ENCODE results near the gene HGFAC. TPM values are rescaled to one million over a fixed set of nuclear protein-coding genes. Genes with fewer than 3 reads are reported as not detected.

Gene HGFAC
- total RNA-seq, 1 donor = not detected

DNA sequence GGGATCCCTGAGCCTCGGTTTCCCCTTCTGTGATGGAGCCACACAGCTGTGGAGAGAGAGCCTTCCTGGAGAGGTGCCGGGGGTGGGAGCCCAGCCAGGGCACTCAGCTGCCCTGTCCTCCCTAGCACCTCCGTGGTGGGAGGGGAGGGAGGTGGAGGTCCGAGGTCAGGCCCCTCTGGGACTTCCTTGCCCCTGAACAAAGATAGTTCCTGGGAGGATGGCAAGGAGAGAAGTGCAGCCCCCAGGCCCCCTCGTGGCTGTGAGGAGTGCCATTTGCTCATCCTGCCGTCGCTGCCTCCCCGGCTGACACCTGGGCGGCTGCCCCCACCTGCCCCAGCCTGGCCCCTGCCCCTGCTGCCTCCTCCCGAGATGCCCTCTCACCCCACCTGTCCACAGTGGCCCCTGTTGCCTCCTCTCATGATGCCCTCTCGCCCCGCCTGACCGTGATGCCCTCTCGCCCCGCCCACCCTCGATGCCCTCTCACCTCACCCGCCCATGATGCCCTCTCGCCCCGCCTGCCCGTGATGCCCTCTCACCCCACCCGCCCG lies 34.0 kb downstream of the HGFAC start:
- H3K4me3 ChIP-seq (ENCODE audit: low read depth, low read length) = no peak overlapping the region
- TF ChIP-seq, protein P1, sequence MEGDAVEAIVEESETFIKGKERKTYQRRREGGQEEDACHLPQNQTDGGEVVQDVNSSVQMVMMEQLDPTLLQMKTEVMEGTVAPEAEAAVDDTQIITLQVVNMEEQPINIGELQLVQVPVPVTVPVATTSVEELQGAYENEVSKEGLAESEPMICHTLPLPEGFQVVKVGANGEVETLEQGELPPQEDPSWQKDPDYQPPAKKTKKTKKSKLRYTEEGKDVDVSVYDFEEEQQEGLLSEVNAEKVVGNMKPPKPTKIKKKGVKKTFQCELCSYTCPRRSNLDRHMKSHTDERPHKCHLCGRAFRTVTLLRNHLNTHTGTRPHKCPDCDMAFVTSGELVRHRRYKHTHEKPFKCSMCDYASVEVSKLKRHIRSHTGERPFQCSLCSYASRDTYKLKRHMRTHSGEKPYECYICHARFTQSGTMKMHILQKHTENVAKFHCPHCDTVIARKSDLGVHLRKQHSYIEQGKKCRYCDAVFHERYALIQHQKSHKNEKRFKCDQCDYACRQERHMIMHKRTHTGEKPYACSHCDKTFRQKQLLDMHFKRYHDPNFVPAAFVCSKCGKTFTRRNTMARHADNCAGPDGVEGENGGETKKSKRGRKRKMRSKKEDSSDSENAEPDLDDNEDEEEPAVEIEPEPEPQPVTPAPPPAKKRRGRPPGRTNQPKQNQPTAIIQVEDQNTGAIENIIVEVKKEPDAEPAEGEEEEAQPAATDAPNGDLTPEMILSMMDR (IDR thresholded peaks at IDR 0.05; ENCODE audit: insufficient read depth, low read length) = no peak
- no peak for DNase-seq (ENCODE audit: low read depth)

DNA sequence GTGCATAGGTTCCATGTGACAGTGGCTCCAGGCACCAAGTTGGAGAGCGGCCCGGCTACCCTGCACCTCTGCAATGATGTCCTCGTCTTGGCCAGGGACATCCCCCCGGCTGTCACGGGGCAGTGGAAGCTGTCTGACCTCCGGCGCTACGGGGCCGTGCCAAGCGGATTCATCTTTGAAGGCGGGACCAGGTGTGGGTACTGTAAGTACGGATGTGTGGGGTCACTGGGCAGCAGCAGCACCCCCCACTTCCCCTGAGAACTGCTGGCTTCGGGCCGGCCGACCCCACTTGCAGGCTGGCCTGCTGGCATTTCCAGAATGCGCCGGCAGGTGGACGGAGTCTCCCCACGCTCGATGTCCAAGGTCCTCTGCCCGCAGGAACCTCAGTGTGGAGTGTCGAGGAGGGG lies 34.6 kb downstream of the HGFAC start:
- DNase-seq (ENCODE audit: low read depth) = no peak
- no peak overlapping the region for H3K4me3 ChIP-seq (ENCODE audit: low read depth, low read length)
- TF ChIP-seq, protein P1 (IDR thresholded peaks at IDR 0.05; ENCODE audit: insufficient read depth, low read length) = no peak

DNA sequence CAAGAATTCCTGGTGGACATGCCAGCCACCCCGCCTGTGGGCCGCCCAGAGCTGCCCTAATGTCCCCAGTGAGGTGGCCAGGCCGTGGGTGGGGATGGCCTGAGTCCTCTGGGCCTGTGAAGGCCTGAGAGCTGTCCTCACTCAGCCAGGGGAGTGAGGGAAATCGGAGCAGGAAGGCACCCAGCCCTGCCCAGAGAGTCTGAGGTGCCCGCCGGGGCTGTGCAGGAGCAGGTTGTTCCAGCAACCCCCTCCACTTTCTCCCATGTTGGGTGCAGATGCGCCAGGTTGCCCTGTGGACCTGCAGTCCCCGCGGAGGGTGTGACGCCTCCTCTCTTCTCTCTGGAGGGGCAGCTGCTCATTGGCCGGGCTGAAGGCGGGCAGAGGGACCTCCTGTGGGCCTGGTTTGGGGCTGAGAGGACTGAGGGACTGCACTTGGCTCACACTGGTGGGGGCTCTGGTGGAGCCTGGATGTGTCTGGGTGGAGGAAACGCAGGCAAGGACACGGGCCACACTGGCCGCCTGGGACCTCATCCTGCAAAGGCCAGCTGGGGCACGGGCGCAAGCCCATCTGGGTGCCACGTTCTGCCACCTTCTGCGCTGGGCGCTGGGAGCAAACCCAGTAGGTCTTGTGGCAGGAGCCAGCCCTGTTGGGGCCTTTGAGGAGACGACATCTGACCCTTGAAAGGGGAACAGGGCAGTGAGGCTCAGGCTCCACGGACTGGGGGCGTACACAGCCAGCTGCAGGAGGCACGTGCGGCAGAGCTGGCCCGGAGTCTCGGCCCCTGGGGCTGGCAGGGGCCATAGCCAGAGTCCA lies 35.4 kb downstream of the HGFAC start:
- TF ChIP-seq, protein P1 (IDR thresholded peaks at IDR 0.05; ENCODE audit: insufficient read depth, low read length) = no peak
- no peak overlapping the region for H3K4me3 ChIP-seq (ENCODE audit: low read depth, low read length)
- no peak for DNase-seq (ENCODE audit: low read depth)

DNA sequence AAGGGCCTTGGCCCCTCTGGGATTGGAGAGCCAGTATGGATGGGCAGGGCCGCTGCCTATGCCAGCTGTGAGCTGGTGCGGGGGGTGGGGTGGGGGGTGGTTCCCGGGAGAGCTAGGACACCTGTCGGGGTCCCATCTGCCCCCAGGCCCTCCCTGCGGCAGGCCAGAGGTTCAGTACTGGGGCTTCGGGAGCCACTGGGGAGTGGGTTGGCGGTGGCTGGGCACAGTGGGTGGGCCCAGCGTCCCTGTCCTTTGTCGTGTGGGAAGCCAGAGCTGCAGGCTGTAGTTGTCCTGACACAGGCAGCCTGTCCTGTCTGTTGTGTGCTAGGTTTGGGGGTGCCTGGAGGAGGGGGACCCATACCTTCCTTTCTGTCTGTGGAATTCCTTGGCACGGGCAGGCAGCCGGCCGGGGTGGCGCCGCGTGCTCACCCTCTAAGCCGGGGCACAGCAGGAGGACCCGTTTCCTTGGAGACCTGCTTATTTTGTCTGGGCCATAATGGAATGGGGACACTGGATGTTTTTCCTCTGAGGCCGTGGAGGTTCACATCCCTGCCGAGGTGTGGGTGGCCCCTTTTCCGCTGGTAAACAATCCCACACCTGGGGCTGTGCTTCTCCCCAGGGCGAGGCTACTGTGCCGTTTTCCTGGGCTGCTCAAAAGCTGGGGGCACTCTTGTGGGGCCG lies 36.1 kb downstream of the HGFAC start:
- TF ChIP-seq, protein P1 (IDR thresholded peaks at IDR 0.05; ENCODE audit: insufficient read depth, low read length) = no peak
- DNase-seq (ENCODE audit: low read depth) = no peak
- no peak overlapping the region for H3K4me3 ChIP-seq (ENCODE audit: low read depth, low read length)

DNA sequence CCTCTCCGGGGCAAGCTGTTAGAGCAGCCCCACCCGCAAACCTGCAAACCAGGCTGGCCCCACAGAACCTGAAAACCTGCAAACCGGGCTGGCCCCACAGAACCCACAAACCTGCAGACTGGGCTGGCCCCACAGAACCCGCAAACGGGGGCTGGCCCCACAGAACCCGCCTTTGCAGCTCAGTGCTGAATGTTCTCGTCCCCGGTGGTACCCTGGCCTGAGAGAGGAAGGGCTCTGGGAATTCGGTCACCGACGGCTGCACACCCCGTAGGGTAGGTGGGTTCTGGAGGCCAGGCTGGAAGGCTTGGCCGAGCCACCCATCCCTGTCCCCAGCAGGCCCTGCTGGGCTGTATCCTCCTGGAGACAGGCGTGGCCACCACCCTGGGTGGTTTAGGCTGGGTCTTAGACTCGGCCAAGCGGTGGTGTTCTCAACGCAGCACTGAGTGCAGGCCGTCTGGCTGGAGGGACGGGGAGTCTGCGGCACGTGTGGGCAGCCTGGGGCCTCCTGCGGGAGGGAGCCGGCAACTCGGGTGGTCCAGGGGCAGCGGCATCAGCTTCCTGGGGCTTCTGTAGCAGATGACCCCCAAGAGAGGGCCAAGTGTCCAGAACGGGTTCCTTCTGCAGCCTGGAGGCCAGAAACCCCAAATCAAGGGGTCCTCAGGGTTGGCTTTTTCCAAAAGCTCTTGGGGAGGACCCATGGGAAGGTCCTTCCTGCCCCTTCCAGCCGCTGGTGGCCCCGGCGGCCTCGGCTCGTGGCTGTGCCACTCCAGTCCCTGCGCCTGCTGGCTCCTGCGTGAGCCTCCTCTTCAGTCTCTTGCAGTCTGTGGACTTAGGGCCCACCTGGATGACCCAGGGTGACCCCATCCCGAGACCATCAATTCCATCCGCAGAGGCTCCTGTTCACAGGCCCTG lies 36.9 kb downstream of the HGFAC start:
- no peak overlapping the region for H3K4me3 ChIP-seq (ENCODE audit: low read depth, low read length)
- DNase-seq (ENCODE audit: low read depth) = no peak
- TF ChIP-seq, protein P1 (IDR thresholded peaks at IDR 0.05; ENCODE audit: insufficient read depth, low read length) = no peak

DNA sequence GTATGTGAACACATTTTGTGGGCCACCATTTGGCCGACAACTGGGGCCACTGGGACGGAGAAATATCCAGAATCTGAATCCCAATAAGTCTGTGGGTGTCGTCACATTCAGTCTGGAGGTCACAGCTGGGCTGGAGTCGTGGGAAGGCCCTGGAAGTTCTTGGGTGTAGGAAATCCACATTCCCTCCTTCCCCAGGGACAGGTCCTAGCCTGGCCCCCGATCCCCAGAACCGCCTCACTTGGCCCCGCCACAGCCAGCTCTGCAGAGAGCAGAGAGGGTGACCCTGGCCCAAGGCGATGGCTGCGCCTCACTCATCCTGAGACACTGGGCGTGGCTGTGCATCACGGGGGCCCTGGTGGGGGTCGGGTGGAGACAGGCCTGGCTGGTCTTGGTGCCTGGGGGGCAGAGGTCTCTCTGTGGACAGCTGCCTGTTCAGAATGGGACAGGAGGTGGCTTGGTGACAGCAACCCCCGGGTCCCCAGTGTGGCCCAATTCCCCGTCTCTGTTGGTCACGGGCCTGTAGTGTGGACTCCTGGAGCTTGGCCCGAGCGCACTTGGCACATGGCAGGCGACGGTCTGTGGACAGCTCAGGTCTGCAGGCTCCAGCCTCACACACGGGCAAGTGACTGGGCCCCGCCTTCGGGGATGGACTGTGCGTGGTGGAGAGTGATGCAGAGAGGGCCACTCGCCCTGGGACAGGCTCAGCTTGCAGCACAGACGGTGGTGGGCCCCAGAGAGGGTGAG lies 37.8 kb downstream of the HGFAC start:
- H3K4me3 ChIP-seq (ENCODE audit: low read depth, low read length) = no peak overlapping the region
- TF ChIP-seq, protein P1 (IDR thresholded peaks at IDR 0.05; ENCODE audit: insufficient read depth, low read length) = no peak
- DNase-seq (ENCODE audit: low read depth) = no peak

All from fibroblast of the aortic adventitia (primary cell).